Panc1 (cell line): ENCODE results near the gene KRT1. TPM values are rescaled to one million over a fixed set of nuclear protein-coding genes. Genes with fewer than 3 reads are reported as not detected.

ENCODE experiments used
- ATAC-seq: fragments of 200-7000 bp; cut with Tn5 transposase; 2 replicates; pipeline ENCODE4 v1.9.1; 2020; ENCODE audit warnings: mild to moderate bottlenecking, moderate library complexity
- BruUV-seq: library from RNA; stranded (reverse); fragments of 400-500 nt; replicated peaks from 2 replicates; lab custom pipeline; 2021; lab: Mats Ljungman, UMichigan
- CTCF ChIA-PET: fragments of 300-600 bp; sonication (Branson Sonifier 250); formaldehyde crosslinking; loops from one replicate; lab custom pipeline; 2022; ENCODE audit warnings: antibody characterized with exemption; lab: Charles Lee
- POLR2A ChIA-PET: fragments of 300-600 bp; sonication (Branson Sonifier 250); formaldehyde crosslinking; loops from one replicate; lab custom pipeline; 2022; ENCODE audit warnings: antibody characterized with exemption; lab: Charles Lee
- DNase-seq: peaks from one replicate; pipeline ENCODE4 v3.0.0-alpha.2; 2010; ENCODE audit warnings: low read depth, low spot score
- H3K27ac ChIP-seq: 2 replicates; pipeline ENCODE4 v1.5.1; 2011; ENCODE audit warnings: mild to moderate bottlenecking, low read length, inconsistent platforms
- H3K27me3 ChIP-seq: fragments of 200-500 bp; sonication (Bioruptor generic); 2 replicates; pipeline ENCODE4 v1.6.0; 2014; ENCODE audit warnings: low read length, inconsistent platforms; ENCODE audit not compliant: control insufficient read depth, insufficient read depth
- H3K36me3 ChIP-seq: fragments of 200-500 bp; sonication (Bioruptor generic); 2 replicates; pipeline ENCODE4 v1.5.1; 2014; ENCODE audit warnings: inconsistent platforms, mild to moderate bottlenecking, low read length, moderate library complexity; ENCODE audit not compliant: control insufficient read depth, insufficient read depth
- H3K4me1 ChIP-seq: 2 replicates; pipeline ENCODE4 v1.5.1; 2011; ENCODE audit warnings: inconsistent platforms, mild to moderate bottlenecking, low read length, moderate library complexity; ENCODE audit not compliant: control insufficient read depth, insufficient read depth
- H3K4me3 ChIP-seq, 2 experiments: 2 replicates each; pipeline ENCODE4 v1.5.1; 2011 to 2012; ENCODE audit warnings: low read depth in 2 of 2, low read length in 2 of 2, mild to moderate bottlenecking in 2 of 2, inconsistent platforms in 1 of 2, moderate library complexity in 1 of 2
- H3K9me3 ChIP-seq: fragments of 200-500 bp; sonication (Bioruptor generic); 2 replicates; pipeline ENCODE4 v1.5.1; 2014; ENCODE audit warnings: low read depth, mild to moderate bottlenecking, inconsistent platforms, low read length, moderate library complexity; ENCODE audit not compliant: control insufficient read depth, insufficient read depth
- POLR2AphosphoS5 ChIP-seq: IDR thresholded peaks from 2 replicates; pipeline ENCODE4 v1.6.1; 2012; ENCODE audit warnings: mild to moderate bottlenecking, low read depth, low read length, moderate library complexity
- SIN3A ChIP-seq: IDR thresholded peaks from 2 replicates; pipeline ENCODE4 v1.6.1; 2012; ENCODE audit warnings: low read depth, mild to moderate bottlenecking, low read length, moderate library complexity, borderline replicate concordance; ENCODE audit not compliant: insufficient read depth
- TCF7L2 ChIP-seq: IDR thresholded peaks from 2 replicates; pipeline ENCODE4 v1.6.1; 2011; ENCODE audit warnings: mild to moderate bottlenecking, low read depth, low read length, inconsistent platforms
- in situ Hi-C: cut with HindIII; loops from 2 replicates; pipeline ENCODE4 v1.10.0; 2016; ENCODE audit warnings: low sequenced_read_pairs, low pct_unique_long_range_greater_than_20kb
- intact Hi-C: fragments of 100-400 bp; cut with micrococcal nuclease; formaldehyde crosslinking; loops from one replicate; pipeline ENCODE4 v1.10.0; 2022; ENCODE audit not compliant: unreplicated experiment
- total RNA-seq: library from RNA; stranded (reverse); gene quantifications from one replicate; pipeline ENCODE4 v1.2.1, GENCODE V29; 2021; ENCODE audit not compliant: unreplicated experiment
- TF ChIP-seq, protein P1 (sequence below): fragments of 450-650 bp; IDR thresholded peaks from 2 replicates; pipeline ENCODE4 v1.5.1; 2017; ENCODE audit warnings: mild to moderate bottlenecking
- TF ChIP-seq, protein P2 (sequence below), 2 experiments: IDR thresholded peaks; 2 replicates each; pipeline ENCODE4 v1.6.1; 2011 to 2012; ENCODE audit warnings: low read depth in 2 of 2, control low read depth in 1 of 2, low read length in 1 of 2, mild to moderate bottlenecking in 1 of 2, moderate library complexity in 1 of 2; ENCODE audit not compliant: insufficient read depth in 1 of 2

Gene KRT1
- total RNA-seq, 1 experiment from 2014 or later: not detected

DNA sequence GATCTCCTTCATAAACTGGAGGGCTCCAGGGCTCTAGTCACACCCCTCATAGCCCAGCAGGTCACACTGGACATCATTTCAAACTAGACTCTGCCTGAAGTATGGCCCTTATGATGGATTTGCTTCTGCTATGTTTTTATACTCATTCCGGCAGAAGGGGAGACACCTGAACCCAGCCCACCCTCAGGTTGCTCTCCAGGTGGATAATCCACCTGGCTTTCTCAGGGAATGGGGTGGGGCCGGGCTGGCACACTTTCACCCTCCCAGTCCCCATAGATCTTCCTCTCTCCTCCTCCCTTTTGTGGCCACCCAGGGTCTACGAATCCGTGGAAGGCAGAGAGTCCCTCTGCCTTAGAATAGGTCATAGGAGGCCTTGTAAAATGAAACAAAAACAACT lies 52.1 kb downstream of the KRT1 start:
- ChIA-PET CTCF (no interaction called here), POLR2A (no interaction called here)
- DNase-seq: no peak
- Histone ChIP-seq H3K27ac (no peak overlapping the region), H3K4me3 (no peak overlapping the region), H3K27me3 (peaks cover 23% of the 10 kb centered on the region), H3K4me1 (no peaks in the 10 kb centered on the region), H3K36me3 (no peaks in the 10 kb centered on the region), H3K9me3 (no peaks in the 10 kb centered on the region)
- intact Hi-C loops: no loop called here
- BruUV-seq: no TSS peak
- ATAC-seq: no peak
- in situ Hi-C loops: no loop called here
- TF ChIP-seq POLR2AphosphoS5 (no peak), SIN3A (no peak), TCF7L2 (no peak)
- TF ChIP-seq, protein P1, sequence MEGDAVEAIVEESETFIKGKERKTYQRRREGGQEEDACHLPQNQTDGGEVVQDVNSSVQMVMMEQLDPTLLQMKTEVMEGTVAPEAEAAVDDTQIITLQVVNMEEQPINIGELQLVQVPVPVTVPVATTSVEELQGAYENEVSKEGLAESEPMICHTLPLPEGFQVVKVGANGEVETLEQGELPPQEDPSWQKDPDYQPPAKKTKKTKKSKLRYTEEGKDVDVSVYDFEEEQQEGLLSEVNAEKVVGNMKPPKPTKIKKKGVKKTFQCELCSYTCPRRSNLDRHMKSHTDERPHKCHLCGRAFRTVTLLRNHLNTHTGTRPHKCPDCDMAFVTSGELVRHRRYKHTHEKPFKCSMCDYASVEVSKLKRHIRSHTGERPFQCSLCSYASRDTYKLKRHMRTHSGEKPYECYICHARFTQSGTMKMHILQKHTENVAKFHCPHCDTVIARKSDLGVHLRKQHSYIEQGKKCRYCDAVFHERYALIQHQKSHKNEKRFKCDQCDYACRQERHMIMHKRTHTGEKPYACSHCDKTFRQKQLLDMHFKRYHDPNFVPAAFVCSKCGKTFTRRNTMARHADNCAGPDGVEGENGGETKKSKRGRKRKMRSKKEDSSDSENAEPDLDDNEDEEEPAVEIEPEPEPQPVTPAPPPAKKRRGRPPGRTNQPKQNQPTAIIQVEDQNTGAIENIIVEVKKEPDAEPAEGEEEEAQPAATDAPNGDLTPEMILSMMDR: no peak
- TF ChIP-seq, protein P2, sequence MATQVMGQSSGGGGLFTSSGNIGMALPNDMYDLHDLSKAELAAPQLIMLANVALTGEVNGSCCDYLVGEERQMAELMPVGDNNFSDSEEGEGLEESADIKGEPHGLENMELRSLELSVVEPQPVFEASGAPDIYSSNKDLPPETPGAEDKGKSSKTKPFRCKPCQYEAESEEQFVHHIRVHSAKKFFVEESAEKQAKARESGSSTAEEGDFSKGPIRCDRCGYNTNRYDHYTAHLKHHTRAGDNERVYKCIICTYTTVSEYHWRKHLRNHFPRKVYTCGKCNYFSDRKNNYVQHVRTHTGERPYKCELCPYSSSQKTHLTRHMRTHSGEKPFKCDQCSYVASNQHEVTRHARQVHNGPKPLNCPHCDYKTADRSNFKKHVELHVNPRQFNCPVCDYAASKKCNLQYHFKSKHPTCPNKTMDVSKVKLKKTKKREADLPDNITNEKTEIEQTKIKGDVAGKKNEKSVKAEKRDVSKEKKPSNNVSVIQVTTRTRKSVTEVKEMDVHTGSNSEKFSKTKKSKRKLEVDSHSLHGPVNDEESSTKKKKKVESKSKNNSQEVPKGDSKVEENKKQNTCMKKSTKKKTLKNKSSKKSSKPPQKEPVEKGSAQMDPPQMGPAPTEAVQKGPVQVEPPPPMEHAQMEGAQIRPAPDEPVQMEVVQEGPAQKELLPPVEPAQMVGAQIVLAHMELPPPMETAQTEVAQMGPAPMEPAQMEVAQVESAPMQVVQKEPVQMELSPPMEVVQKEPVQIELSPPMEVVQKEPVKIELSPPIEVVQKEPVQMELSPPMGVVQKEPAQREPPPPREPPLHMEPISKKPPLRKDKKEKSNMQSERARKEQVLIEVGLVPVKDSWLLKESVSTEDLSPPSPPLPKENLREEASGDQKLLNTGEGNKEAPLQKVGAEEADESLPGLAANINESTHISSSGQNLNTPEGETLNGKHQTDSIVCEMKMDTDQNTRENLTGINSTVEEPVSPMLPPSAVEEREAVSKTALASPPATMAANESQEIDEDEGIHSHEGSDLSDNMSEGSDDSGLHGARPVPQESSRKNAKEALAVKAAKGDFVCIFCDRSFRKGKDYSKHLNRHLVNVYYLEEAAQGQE (IDR thresholded peaks at IDR 0.05; ENCODE audit: insufficient read depth in 1 of 2, low read depth in 2 of 2, low read length in 1 of 2): no peak

DNA sequence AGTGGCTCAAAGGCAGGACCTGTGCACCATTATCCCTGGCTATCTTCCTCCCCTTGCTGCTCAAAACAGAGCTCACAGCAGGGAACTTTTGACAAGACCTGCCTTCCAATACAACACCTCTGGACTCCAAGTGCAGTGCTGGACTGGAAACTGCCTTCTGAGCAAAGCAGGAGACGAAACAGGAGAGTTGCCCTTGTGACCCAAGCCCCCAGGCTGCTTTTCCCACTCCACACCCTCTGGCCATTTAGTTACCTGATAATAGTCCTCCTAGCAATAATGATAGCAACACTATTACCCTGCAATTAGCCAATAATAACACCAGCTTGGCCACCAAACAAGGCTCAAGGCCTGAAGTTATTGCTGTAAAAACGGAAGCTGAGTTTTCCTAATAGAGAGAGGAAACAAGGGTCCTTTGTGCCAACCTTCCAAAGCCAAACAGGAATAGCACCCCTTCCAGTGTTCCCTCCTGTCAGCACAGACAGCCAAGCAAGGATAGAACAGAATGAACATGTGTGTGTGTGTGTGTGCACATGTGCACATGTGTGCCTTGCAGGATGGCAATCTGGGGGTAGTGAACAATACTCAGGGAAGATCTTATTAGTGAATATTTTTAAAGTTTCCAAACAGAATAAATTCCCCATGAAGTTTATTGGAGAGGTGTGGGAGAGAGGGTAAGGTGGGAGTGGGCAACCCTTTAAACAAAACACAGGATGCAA lies 52.7 kb downstream of the KRT1 start:
- ChIA-PET CTCF (no interaction called here), POLR2A (no interaction called here)
- intact Hi-C loops: no loop called here
- in situ Hi-C loops: no loop called here
- DNase-seq (no peak), ATAC-seq (no peak)
- TF ChIP-seq, protein P2 (IDR thresholded peaks at IDR 0.05; ENCODE audit: insufficient read depth in 1 of 2, low read depth in 2 of 2, low read length in 1 of 2): no peak
- no peak for TF ChIP-seq TCF7L2
- TF ChIP-seq, protein P1: no peak
- BruUV-seq: no TSS peak
- Histone ChIP-seq H3K4me3 (no peak overlapping the region), H3K36me3 (no peaks in the 10 kb centered on the region), H3K27ac (no peak overlapping the region), H3K9me3 (no peaks in the 10 kb centered on the region), H3K4me1 (no peaks in the 10 kb centered on the region), H3K27me3 (peaks cover 25% of the 10 kb centered on the region)
